ENCODE data around the gene ASCC1. TPM values are rescaled to one million over a fixed set of nuclear protein-coding genes. Genes with fewer than 3 reads are reported as not detected.

Gene ASCC1
- 10 to 100 TPM; 17.7 to 17.9 TPM for total RNA-seq
- long read RNA-seq, transcript ASCC1-202 (10 exons, 2,002 nt) = major isoform, 6 of 9 reads
- long read RNA-seq, partial matches to known transcripts = 1 of 9 reads
- long read RNA-seq, other reads (novel, unspliced or antisense) = 2 of 9 reads

GRCh38 chr10:72215611-72216549 is at the start of gene ASCC1, which contains the start of gene ANAPC16:
TSS of gene ASCC1 (minus strand) at chr10:72216276. CDS start at chr10:72213298, 2,978 bp downstream.
TSS of gene ANAPC16 (plus strand) at chr10:72216012. CDS start at chr10:72223915, 7,903 bp downstream.
- intact Hi-C loops (cut with DNase I, micrococcal nuclease) = no loop called here
- DNase-seq (peak; percentile 89 to 92), ATAC-seq (peak; percentile 97)

GRCh38 chr10:72265508-72265907 is 49.4 kb upstream of the ASCC1 start:
- ATAC-seq (no peak), DNase-seq (no peak)
- intact Hi-C loops (cut with DNase I, micrococcal nuclease) = no loop called here

GRCh38 chr10:72264536-72264935 is 48.5 kb upstream of the ASCC1 start:
- ATAC-seq = no peak
- no peak for DNase-seq
- intact Hi-C loops (cut with DNase I, micrococcal nuclease) = no loop called here

GRCh38 chr10:72263613-72264241 is 47.7 kb upstream of the ASCC1 start:
- intact Hi-C loops (cut with DNase I, micrococcal nuclease) = no loop called here
- peak; percentile 64 for ATAC-seq
- peak; percentile 76 to 82 for DNase-seq

- intact Hi-C loops (cut with DNase I, micrococcal nuclease) = no loop called here
- no peak for DNase-seq
- peak; percentile 51 for ATAC-seq
Observed at GRCh38 chr10:72261784-72262404, 45.8 kb upstream of the ASCC1 start.

- DNase-seq (peak in 1 of 2 donors; percentile 42), ATAC-seq (peak; percentile 31)
- intact Hi-C loops (cut with DNase I, micrococcal nuclease) = no loop called here
Observed at GRCh38 chr10:72260976-72261783, 45.1 kb upstream of the ASCC1 start.

- ATAC-seq (peak; percentile 77), DNase-seq (peak; percentile 85 to 86)
Observed at GRCh38 chr10:72260239-72260975, 44.3 kb upstream of the ASCC1 start.

GRCh38 chr10:72259491-72260238 is 43.6 kb upstream of the ASCC1 start:
- intact Hi-C loops (cut with DNase I, micrococcal nuclease) = no loop called here
- DNase-seq (peak in 1 of 2 donors; percentile 49), ATAC-seq (no peak)

More at GRCh38 chr10:72260239-72260975, 44.3 kb upstream of the ASCC1 start:
- intact Hi-C loops (cut with DNase I, micrococcal nuclease) = no loop called here

- no peak for DNase-seq
- intact Hi-C loops (cut with DNase I, micrococcal nuclease) = no loop called here
- ATAC-seq = no peak
Observed at GRCh38 chr10:72258617-72259016, 42.5 kb upstream of the ASCC1 start.

GRCh38 chr10:72257051-72257892 is 41.2 kb upstream of the ASCC1 start:
- DNase-seq (peak in 1 of 2 donors; percentile 44), ATAC-seq (no peak)
- intact Hi-C loops (cut with DNase I, micrococcal nuclease) = no loop called here

- DNase-seq (no peak), ATAC-seq (no peak)
- intact Hi-C loops (cut with DNase I, micrococcal nuclease) = no loop called here
Observed at GRCh38 chr10:72255977-72256729, 40.1 kb upstream of the ASCC1 start.

- peak; percentile 82 to 93 for DNase-seq
- intact Hi-C loops (cut with DNase I, micrococcal nuclease) = no loop called here
- peak; percentile 89 for ATAC-seq
Observed at GRCh38 chr10:72254813-72255568, 38.9 kb upstream of the ASCC1 start.

GRCh38 chr10:72253578-72253977 is 37.5 kb upstream of the ASCC1 start:
- DNase-seq = no peak
- no peak for ATAC-seq
- intact Hi-C loops (cut with DNase I, micrococcal nuclease) = no loop called here

GRCh38 chr10:72252972-72253371 is 36.9 kb upstream of the ASCC1 start:
- intact Hi-C loops (cut with DNase I, micrococcal nuclease) = no loop called here
- no peak for DNase-seq
- ATAC-seq = no peak

GRCh38 chr10:72251635-72252034 is 35.6 kb upstream of the ASCC1 start:
- intact Hi-C loops (cut with DNase I, micrococcal nuclease) = no loop called here
- no peak for DNase-seq
- ATAC-seq = no peak
